ENCODE measurements around the gene BTBD19.

- TF ChIP-seq FOXM1 (IDR thresholded peaks at IDR 0.05; ENCODE audit: borderline replicate concordance, low read depth) (no peak), TAF1 (IDR thresholded peaks at IDR 0.05; ENCODE audit: low read depth) (no peak), REST (IDR thresholded peaks at IDR 0.05; ENCODE audit: low read depth) (no peak), YY1 (IDR thresholded peaks at IDR 0.05; ENCODE audit: low read depth) (no peak), CEBPB (IDR thresholded peaks at IDR 0.05) (no peak), EP300 (IDR thresholded peaks at IDR 0.05; ENCODE audit: borderline replicate concordance) (no peak), EGR1 (IDR thresholded peaks at IDR 0.05) (no peak)
Observed at GRCh38 chr1:44842486-44842861, 34.2 kb downstream of the BTBD19 start.
